Lower leg skin (tissue), 3 donors: ENCODE results near the gene SVIL.

Source experiments
- POLR2A ChIP-seq, 2 donors: fragments of 450-650 bp; IDR thresholded peaks; one replicate each; pipeline ENCODE4 v1.6.1; 2016 to 2017; ENCODE audit warnings: antibody characterized with exemption in 2 of 2, mild to moderate bottlenecking in 1 of 2, moderate library complexity in 1 of 2
- TF ChIP-seq, protein P1 (sequence below), 3 donors: fragments of 450-650 bp; IDR thresholded peaks; one replicate each; pipeline ENCODE4 v1.5.1; 2016; ENCODE audit warnings: antibody characterized with exemption in 3 of 3, mild to moderate bottlenecking in 3 of 3, moderate library complexity in 2 of 3

DNA sequence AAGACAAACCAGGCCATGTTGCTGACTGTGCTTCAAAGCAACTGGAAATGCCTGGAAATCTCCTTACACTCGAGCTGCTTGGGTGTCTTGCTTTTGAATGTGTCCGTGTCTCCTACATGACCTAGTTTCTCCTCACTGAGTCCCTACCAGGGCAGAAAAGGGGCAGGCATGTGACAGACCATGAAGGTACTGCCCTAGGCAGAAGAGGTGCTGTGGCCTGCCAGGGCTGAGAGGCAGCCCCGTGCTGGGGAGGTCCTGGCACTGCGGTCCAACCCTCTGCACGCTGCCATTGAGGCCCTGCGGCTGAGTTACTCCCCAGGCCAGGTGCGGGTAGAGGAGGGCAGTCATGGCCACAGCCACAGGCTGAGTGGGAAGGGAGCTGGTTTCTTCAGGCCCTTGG, 186.6 kb downstream of the SVIL start:
- TF ChIP-seq, protein P1, sequence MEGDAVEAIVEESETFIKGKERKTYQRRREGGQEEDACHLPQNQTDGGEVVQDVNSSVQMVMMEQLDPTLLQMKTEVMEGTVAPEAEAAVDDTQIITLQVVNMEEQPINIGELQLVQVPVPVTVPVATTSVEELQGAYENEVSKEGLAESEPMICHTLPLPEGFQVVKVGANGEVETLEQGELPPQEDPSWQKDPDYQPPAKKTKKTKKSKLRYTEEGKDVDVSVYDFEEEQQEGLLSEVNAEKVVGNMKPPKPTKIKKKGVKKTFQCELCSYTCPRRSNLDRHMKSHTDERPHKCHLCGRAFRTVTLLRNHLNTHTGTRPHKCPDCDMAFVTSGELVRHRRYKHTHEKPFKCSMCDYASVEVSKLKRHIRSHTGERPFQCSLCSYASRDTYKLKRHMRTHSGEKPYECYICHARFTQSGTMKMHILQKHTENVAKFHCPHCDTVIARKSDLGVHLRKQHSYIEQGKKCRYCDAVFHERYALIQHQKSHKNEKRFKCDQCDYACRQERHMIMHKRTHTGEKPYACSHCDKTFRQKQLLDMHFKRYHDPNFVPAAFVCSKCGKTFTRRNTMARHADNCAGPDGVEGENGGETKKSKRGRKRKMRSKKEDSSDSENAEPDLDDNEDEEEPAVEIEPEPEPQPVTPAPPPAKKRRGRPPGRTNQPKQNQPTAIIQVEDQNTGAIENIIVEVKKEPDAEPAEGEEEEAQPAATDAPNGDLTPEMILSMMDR (IDR thresholded peaks at IDR 0.05), result no peak
- TF ChIP-seq POLR2A (IDR thresholded peaks at IDR 0.05), result no peak
